ENCODE data around the gene TOGARAM2. TPM values are rescaled to one million over a fixed set of nuclear protein-coding genes. Genes with fewer than 3 reads are reported as not detected.

Gene TOGARAM2
- total RNA-seq, 2 experiments from 2014 or later, result 2.7 to 3.3 TPM

- POLR2A ChIA-PET, result no interaction called here
- no peaks in the 10 kb centered on the region for H3K4me1 Mint-ChIP-seq
- intact Hi-C loops (cut with DNase I, micrococcal nuclease), result no loop called here
Observed at GRCh38 chr2:29025711-29026110, 44.6 kb downstream of the TOGARAM2 start.

GRCh38 chr2:29031046-29031445 lies 49.9 kb downstream of the TOGARAM2 start:
- H3K36me3 Mint-ChIP-seq (ENCODE audit: low read depth), result no peaks in the 10 kb centered on the region
- no peaks in the 10 kb centered on the region for H3K9me3 Mint-ChIP-seq (ENCODE audit: low read depth)
- H3K4me1 Mint-ChIP-seq, result peaks cover 7% of the 10 kb centered on the region
- no peaks in the 10 kb centered on the region for H3K27me3 Mint-ChIP-seq
- no peak overlapping the region for H3K4me3 Mint-ChIP-seq
- DNase-seq (no peak), ATAC-seq (no peak)
- ChIA-PET POLR2A (no interaction called here), CTCF (interaction anchor here (1.2 kb wide), 1 partner anchor 17 kb away, joined by 3 read pairs; no protein-coding TSS in a partner anchor)
- no peak overlapping the region for H3K27ac Mint-ChIP-seq
- intact Hi-C loops (cut with DNase I, micrococcal nuclease), result no loop called here

More at GRCh38 chr2:29025711-29026110, 44.6 kb downstream of the TOGARAM2 start:
- ATAC-seq (no peak), DNase-seq (no peak)
- Mint-ChIP-seq H3K9me3 (ENCODE audit: low read depth) (no peaks in the 10 kb centered on the region), H3K36me3 (ENCODE audit: low read depth) (no peaks in the 10 kb centered on the region), H3K27me3 (no peaks in the 10 kb centered on the region), H3K4me3 (no peak overlapping the region), H3K27ac (no peak overlapping the region)
- CTCF ChIA-PET, result interaction anchor here (0.9 to 1.0 kb wide), 2 partner anchors 8 to 10 kb away, joined by 3 to 5 read pairs; no protein-coding TSS in a partner anchor

- Mint-ChIP-seq H3K36me3 (ENCODE audit: low read depth) (peaks cover 2% of the 10 kb centered on the region), H3K27ac (no peak overlapping the region), H3K4me1 (peaks cover 7% of the 10 kb centered on the region), H3K27me3 (no peaks in the 10 kb centered on the region), H3K9me3 (ENCODE audit: low read depth) (no peaks in the 10 kb centered on the region), H3K4me3 (no peak overlapping the region)
- no peak for ATAC-seq
- intact Hi-C loops (cut with DNase I, micrococcal nuclease), result no loop called here
- CTCF ChIA-PET, result no interaction called here
- DNase-seq, result no peak
- POLR2A ChIA-PET, result no interaction called here
Observed at GRCh38 chr2:29032189-29032588, 51.1 kb downstream of the TOGARAM2 start.

GRCh38 chr2:29033172-29033571 lies 52.1 kb downstream of the TOGARAM2 start:
- no peak for ATAC-seq
- Mint-ChIP-seq H3K4me1 (peaks cover 7% of the 10 kb centered on the region), H3K27ac (no peak overlapping the region), H3K4me3 (no peak overlapping the region), H3K27me3 (no peaks in the 10 kb centered on the region), H3K36me3 (ENCODE audit: low read depth) (peaks cover 2% of the 10 kb centered on the region), H3K9me3 (ENCODE audit: low read depth) (no peaks in the 10 kb centered on the region)
- intact Hi-C loops (cut with DNase I, micrococcal nuclease), result no loop called here
- POLR2A ChIA-PET, result no interaction called here
- no peak for DNase-seq
- CTCF ChIA-PET, result no interaction called here

- Mint-ChIP-seq H3K27ac (no peak overlapping the region), H3K36me3 (ENCODE audit: low read depth) (peaks cover 2% of the 10 kb centered on the region), H3K4me3 (no peak overlapping the region), H3K4me1 (peaks cover 7% of the 10 kb centered on the region), H3K9me3 (ENCODE audit: low read depth) (no peaks in the 10 kb centered on the region), H3K27me3 (no peaks in the 10 kb centered on the region)
- CTCF ChIA-PET, result interaction anchor here (1.1 kb wide), 1 partner anchor 8 kb away, joined by 3 read pairs; no protein-coding TSS in a partner anchor
- no peak for ATAC-seq
- no peak for DNase-seq
- intact Hi-C loops (cut with DNase I, micrococcal nuclease), result no loop called here
- POLR2A ChIA-PET, result no interaction called here
Observed at GRCh38 chr2:29033656-29034055, 52.6 kb downstream of the TOGARAM2 start.

- no peak overlapping the region for H3K4me3 Mint-ChIP-seq
- POLR2A ChIA-PET, result no interaction called here
Observed at GRCh38 chr2:29035016-29035745, 54.1 kb downstream of the TOGARAM2 start.

GRCh38 chr2:29039718-29040480 lies 58.8 kb downstream of the TOGARAM2 start:
- intact Hi-C loops (cut with DNase I, micrococcal nuclease), result no loop called here
- H3K36me3 Mint-ChIP-seq (ENCODE audit: low read depth), result peaks cover 2% of the 10 kb centered on the region

More at GRCh38 chr2:29035016-29035745, 54.1 kb downstream of the TOGARAM2 start:
- H3K9me3 Mint-ChIP-seq (ENCODE audit: low read depth), result no peaks in the 10 kb centered on the region
- peaks cover 2% of the 10 kb centered on the region for H3K36me3 Mint-ChIP-seq (ENCODE audit: low read depth)
- no peak overlapping the region for H3K27ac Mint-ChIP-seq
- no peak for ATAC-seq
- H3K27me3 Mint-ChIP-seq, result no peaks in the 10 kb centered on the region
- intact Hi-C loops (cut with DNase I, micrococcal nuclease), result no loop called here
- CTCF ChIA-PET, result interaction anchor here (0.7 to 0.8 kb wide), 3 partner anchors 20 to 545 kb away, joined by 3 read pairs; no protein-coding TSS in a partner anchor
- peaks cover 7% of the 10 kb centered on the region for H3K4me1 Mint-ChIP-seq
- no peak for DNase-seq

GRCh38 chr2:29040552-29040951 lies 59.5 kb downstream of the TOGARAM2 start:
- no peak for ATAC-seq

More at GRCh38 chr2:29039718-29040480, 58.8 kb downstream of the TOGARAM2 start:
- Mint-ChIP-seq H3K27me3 (no peaks in the 10 kb centered on the region), H3K4me3 (no peak overlapping the region), H3K9me3 (ENCODE audit: low read depth) (no peaks in the 10 kb centered on the region), H3K27ac (no peak overlapping the region), H3K4me1 (no peaks in the 10 kb centered on the region)
- no peak for DNase-seq
- ChIA-PET POLR2A (no interaction called here), CTCF (interaction anchor here (1.1 to 1.4 kb wide), 2 partner anchors 25 to 27 kb away, joined by 3 read pairs; no protein-coding TSS in a partner anchor)
- ATAC-seq, result no peak

GRCh38 chr2:29041161-29041660 lies 60.1 kb downstream of the TOGARAM2 start:
- Mint-ChIP-seq H3K36me3 (ENCODE audit: low read depth) (peaks cover 2% of the 10 kb centered on the region), H3K4me1 (no peaks in the 10 kb centered on the region), H3K27me3 (no peaks in the 10 kb centered on the region), H3K4me3 (no peak overlapping the region), H3K9me3 (ENCODE audit: low read depth) (no peaks in the 10 kb centered on the region), H3K27ac (no peak overlapping the region)
- intact Hi-C loops (cut with DNase I, micrococcal nuclease), result no loop called here
- DNase-seq (no peak), ATAC-seq (no peak)
- CTCF ChIA-PET, result no interaction called here
- POLR2A ChIA-PET, result interaction anchor here (0.5 kb wide), 1 partner anchor 15 kb away, joined by 3 read pairs; no protein-coding TSS in a partner anchor

More at GRCh38 chr2:29040552-29040951, 59.5 kb downstream of the TOGARAM2 start:
- no peaks in the 10 kb centered on the region for H3K9me3 Mint-ChIP-seq (ENCODE audit: low read depth)
- no peaks in the 10 kb centered on the region for H3K4me1 Mint-ChIP-seq
- no peak overlapping the region for H3K4me3 Mint-ChIP-seq
- DNase-seq, result no peak
- H3K27ac Mint-ChIP-seq, result no peak overlapping the region
- intact Hi-C loops (cut with DNase I, micrococcal nuclease), result no loop called here
- peaks cover 2% of the 10 kb centered on the region for H3K36me3 Mint-ChIP-seq (ENCODE audit: low read depth)
- ChIA-PET POLR2A (no interaction called here), CTCF (no interaction called here)
- H3K27me3 Mint-ChIP-seq, result no peaks in the 10 kb centered on the region

- no peaks in the 10 kb centered on the region for H3K4me1 Mint-ChIP-seq
- no peak overlapping the region for H3K4me3 Mint-ChIP-seq
- ChIA-PET POLR2A (interaction anchor here (0.6 kb wide), 1 partner anchor 42 kb away, joined by 3 read pairs; no protein-coding TSS in a partner anchor), CTCF (interaction anchor here (0.8 kb wide), 1 partner anchor 47 kb away, joined by 3 read pairs; no protein-coding TSS in a partner anchor)
- H3K9me3 Mint-ChIP-seq (ENCODE audit: low read depth), result no peaks in the 10 kb centered on the region
- H3K36me3 Mint-ChIP-seq (ENCODE audit: low read depth), result no peaks in the 10 kb centered on the region
- intact Hi-C loops (cut with DNase I, micrococcal nuclease), result no loop called here
- DNase-seq (no peak), ATAC-seq (no peak)
- H3K27me3 Mint-ChIP-seq, result no peaks in the 10 kb centered on the region
- H3K27ac Mint-ChIP-seq, result no peak overlapping the region
Observed at GRCh38 chr2:29042561-29043075, 61.5 kb downstream of the TOGARAM2 start.

GRCh38 chr2:29044459-29044858 lies 63.4 kb downstream of the TOGARAM2 start:
- Mint-ChIP-seq H3K4me3 (no peak overlapping the region), H3K9me3 (ENCODE audit: low read depth) (no peaks in the 10 kb centered on the region), H3K27me3 (no peaks in the 10 kb centered on the region), H3K4me1 (no peaks in the 10 kb centered on the region), H3K27ac (no peak overlapping the region), H3K36me3 (ENCODE audit: low read depth) (no peaks in the 10 kb centered on the region)
- no peak for ATAC-seq
- ChIA-PET CTCF (interaction anchor here (1.2 kb wide), 1 partner anchor 17 kb away, joined by 3 read pairs; no protein-coding TSS in a partner anchor), POLR2A (no interaction called here)
- intact Hi-C loops (cut with DNase I, micrococcal nuclease), result no loop called here
- DNase-seq, result no peak

Measured in activated CD4-positive, alpha-beta T cell treated with anti-CD3 and anti-CD28 coated beads for 36 hours (primary cell).